ENCODE results near the gene GABRD. TPM values are rescaled to one million over a fixed set of nuclear protein-coding genes. Genes with fewer than 3 reads are reported as not detected.

The GABRD gene
- total RNA-seq, 4 donors from 2014 or later, result 0.57 to 5.4 (median 1.8) TPM; not detected in 1

DNA sequence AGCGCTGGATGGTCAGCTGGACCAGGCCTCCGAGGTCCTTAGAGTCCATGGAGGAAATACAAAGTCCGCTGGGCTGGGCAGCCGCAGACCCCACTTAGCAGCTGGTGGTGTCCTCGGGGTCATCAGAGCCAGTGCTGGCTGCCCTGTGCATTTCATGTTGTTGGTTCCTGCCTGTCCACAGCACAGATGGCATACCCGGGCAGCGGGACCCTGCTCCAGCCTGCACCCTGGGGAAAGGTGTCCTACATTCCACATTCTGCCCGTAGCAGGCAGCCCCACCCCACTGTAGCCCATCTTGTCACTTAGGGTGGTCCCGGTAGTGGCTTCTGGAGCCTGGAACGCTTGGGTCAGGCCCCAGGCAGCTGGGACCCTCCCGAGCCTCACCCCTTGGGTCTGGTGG is 50.9 kb downstream of the GABRD start:
- intact Hi-C loops (cut with DNase I), result no loop called here
- no peak for TF ChIP-seq POLR2A (IDR thresholded peaks at IDR 0.05)
- TF ChIP-seq, protein P1, sequence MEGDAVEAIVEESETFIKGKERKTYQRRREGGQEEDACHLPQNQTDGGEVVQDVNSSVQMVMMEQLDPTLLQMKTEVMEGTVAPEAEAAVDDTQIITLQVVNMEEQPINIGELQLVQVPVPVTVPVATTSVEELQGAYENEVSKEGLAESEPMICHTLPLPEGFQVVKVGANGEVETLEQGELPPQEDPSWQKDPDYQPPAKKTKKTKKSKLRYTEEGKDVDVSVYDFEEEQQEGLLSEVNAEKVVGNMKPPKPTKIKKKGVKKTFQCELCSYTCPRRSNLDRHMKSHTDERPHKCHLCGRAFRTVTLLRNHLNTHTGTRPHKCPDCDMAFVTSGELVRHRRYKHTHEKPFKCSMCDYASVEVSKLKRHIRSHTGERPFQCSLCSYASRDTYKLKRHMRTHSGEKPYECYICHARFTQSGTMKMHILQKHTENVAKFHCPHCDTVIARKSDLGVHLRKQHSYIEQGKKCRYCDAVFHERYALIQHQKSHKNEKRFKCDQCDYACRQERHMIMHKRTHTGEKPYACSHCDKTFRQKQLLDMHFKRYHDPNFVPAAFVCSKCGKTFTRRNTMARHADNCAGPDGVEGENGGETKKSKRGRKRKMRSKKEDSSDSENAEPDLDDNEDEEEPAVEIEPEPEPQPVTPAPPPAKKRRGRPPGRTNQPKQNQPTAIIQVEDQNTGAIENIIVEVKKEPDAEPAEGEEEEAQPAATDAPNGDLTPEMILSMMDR (IDR thresholded peaks at IDR 0.05), result no peak
- no peak overlapping the region for H3K4me3 ChIP-seq
- no peak for DNase-seq
- no peak overlapping the region for H3K27ac ChIP-seq
- H3K9me3 ChIP-seq, result peaks cover 0 to 7% (median 1%) of the 10 kb centered on the region in 3 donors
- WGBS, 2 donors, result 83% methylated on average over 1 of the region's 11 CpGs; no CpG with 5 or more reads in 1 of the 2 donors
- H3K4me1 ChIP-seq, result no peaks in the 10 kb centered on the region
- peaks cover 0 to 46% (median 0%) of the 10 kb centered on the region in 3 donors for H3K36me3 ChIP-seq
- peaks cover 0 to 26% (median 0%) of the 10 kb centered on the region in 4 donors for H3K27me3 ChIP-seq

DNA sequence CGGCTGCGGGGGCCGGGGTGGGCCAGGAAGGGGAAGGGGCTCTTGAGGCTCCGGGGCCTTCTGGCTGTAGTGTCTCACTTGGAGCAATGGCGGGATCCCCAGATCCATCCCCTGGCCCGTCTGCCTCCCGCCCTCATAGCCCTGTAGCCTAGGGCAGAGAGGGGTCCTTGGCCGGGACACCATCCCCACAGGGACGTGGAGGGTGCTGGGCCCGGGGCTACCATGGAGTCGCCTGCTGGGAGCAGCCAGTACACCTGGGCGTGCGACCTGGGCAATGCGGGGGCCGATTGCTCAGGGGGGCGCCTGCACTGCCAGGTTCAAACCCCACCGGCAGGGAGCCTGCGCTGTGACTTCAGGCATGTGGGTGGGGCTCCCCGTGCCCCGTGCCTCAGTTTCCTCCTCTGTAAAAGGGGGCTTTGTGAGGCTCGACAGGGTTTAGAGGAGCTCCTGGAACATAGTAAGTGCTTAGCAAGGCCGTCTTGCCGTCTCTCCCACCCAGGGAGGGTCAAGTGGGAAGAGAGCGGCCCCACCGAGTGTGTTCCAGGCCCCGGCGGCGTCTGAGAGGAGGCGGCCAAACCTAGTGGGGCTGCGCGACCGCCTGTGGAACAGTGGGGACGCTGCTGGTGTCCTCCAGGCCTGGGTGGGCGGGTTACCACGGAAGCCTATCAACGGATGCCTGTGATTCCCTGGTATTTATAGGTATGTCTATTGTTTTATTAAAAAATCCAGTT is 51.8 kb downstream of the GABRD start:
- 73 to 89% methylated on average over 11 to 17 of the region's 36 CpGs for WGBS, 2 donors

DNA sequence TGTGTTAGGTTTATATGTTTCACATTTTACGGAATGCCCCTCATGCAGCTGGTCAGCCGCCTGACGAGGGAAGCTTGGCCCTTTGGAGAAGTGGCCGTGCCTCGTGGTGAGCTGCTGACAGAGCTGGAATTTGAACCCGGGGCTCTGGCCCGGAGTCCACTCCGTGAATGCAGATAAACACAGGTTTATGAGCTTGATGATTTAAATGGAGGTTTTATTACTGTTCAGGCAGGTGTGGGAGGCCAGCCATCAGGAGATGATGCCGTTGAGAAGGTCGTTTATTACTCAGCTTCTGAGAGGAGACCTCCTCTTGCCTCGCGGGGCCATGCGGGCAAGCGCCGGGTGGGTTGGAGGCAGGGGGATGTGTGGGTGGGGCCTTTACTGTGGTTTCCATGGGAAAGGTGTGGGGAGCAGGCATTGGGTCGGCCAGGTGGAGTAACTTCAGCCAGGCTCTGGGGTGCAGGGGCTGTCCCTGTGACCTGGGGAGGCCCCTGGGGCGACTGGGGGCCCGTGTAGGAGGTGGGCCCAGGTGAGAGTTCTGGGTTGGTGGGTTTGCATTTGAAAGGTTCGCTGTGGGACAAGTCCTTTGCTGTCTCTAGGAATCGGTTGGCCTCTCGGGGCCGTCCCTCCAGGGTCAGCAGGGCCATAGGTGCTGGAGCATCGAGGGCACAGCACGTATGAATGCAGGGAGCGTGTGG is 53.1 kb downstream of the GABRD start:
- WGBS, 2 donors, result 68 to 73% methylated on average over 10 to 20 of the region's 25 CpGs
- DNase-seq, result no peak
- intact Hi-C loops (cut with DNase I), result no loop called here
- peaks cover 0 to 65% (median 0%) of the 10 kb centered on the region in 3 donors for H3K36me3 ChIP-seq
- TF ChIP-seq POLR2A (IDR thresholded peaks at IDR 0.05), result no peak
- TF ChIP-seq, protein P1 (IDR thresholded peaks at IDR 0.05), result no peak
- H3K27ac ChIP-seq, result no peak overlapping the region
- H3K4me3 ChIP-seq, result no peak overlapping the region
- no peaks in the 10 kb centered on the region for H3K4me1 ChIP-seq
- H3K9me3 ChIP-seq, result peaks cover 0 to 7% (median 3%) of the 10 kb centered on the region in 3 donors
- H3K27me3 ChIP-seq, result peaks cover 0 to 27% (median 0%) of the 10 kb centered on the region in 4 donors

More for the DNA sequence above, 51.8 kb downstream of the GABRD start:
- no peaks in the 10 kb centered on the region for H3K4me1 ChIP-seq
- TF ChIP-seq POLR2A (IDR thresholded peaks at IDR 0.05), result no peak
- TF ChIP-seq, protein P1 (IDR thresholded peaks at IDR 0.05), result no peak
- H3K27ac ChIP-seq, result no peak overlapping the region
- peaks cover 0 to 27% (median 0%) of the 10 kb centered on the region in 4 donors for H3K27me3 ChIP-seq
- peaks cover 0 to 52% (median 0%) of the 10 kb centered on the region in 3 donors for H3K36me3 ChIP-seq
- intact Hi-C loops (cut with DNase I), result no loop called here
- no peak overlapping the region for H3K4me3 ChIP-seq
- H3K9me3 ChIP-seq, result no peaks in the 10 kb centered on the region
- DNase-seq, result no peak

DNA sequence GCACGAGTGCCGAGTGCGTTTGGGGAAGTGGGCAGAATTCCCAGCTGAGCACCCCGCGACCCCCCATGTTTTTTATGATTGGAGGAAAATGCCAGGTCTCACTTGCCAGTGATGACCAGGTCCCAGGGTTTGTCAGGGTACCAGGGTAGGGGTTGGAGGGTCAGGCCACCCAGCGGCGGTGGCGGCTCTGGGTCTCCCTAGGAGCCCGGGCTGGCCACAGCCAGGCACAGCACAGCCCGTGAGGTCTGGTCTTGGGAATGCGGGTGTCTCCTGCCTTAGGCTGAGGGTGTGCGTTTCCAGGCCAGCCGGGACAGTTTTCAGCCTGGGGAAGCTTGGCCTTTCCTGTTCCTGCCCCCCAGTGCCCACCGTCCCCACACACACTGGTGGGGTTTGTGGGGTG is 53.7 kb downstream of the GABRD start:
- Histone ChIP-seq H3K36me3 (peaks cover 0 to 65% (median 0%) of the 10 kb centered on the region in 3 donors), H3K27ac (no peak overlapping the region), H3K4me3 (no peak overlapping the region), H3K4me1 (no peaks in the 10 kb centered on the region), H3K27me3 (peaks cover 0 to 27% (median 0%) of the 10 kb centered on the region in 4 donors), H3K9me3 (peaks cover 0 to 13% (median 10%) of the 10 kb centered on the region in 3 donors)
- no peak for DNase-seq
- intact Hi-C loops (cut with DNase I), result no loop called here
- TF ChIP-seq, protein P1 (IDR thresholded peaks at IDR 0.05), result no peak
- no peak for TF ChIP-seq POLR2A (IDR thresholded peaks at IDR 0.05)
- 100% methylated on average over 1 of the region's 14 CpGs; no CpG with 5 or more reads in 1 of the 2 donors for WGBS, 2 donors

Data from esophagus squamous epithelium (tissue), 5 donors.